Glutamatergic neuron (in vitro differentiated cells): ENCODE measurements around the gene BCAR3. TPM values are rescaled to one million over a fixed set of nuclear protein-coding genes. Genes with fewer than 3 reads are reported as not detected.

Experiments
- DNase-seq: peaks from one replicate; pipeline ENCODE4 v3.0.0; 2022
- H3K27ac Mint-ChIP-seq: one replicate; pipeline ENCODE4 v1.8.0; 2020; ENCODE audit warnings: mild to moderate bottlenecking, mixed read lengths, inconsistent platforms; ENCODE audit not compliant: unreplicated experiment
- H3K27me3 Mint-ChIP-seq: one replicate; pipeline ENCODE4 v1.8.0; 2020; ENCODE audit warnings: mild to moderate bottlenecking, moderate library complexity, mixed read lengths, inconsistent platforms; ENCODE audit not compliant: unreplicated experiment
- H3K36me3 Mint-ChIP-seq: one replicate; pipeline ENCODE4 v1.8.0; 2020; ENCODE audit warnings: mild to moderate bottlenecking, mixed read lengths, inconsistent platforms; ENCODE audit not compliant: unreplicated experiment
- H3K4me1 Mint-ChIP-seq: one replicate; pipeline ENCODE4 v1.8.0; 2020; ENCODE audit warnings: mild to moderate bottlenecking, low read depth, mixed read lengths, inconsistent platforms; ENCODE audit not compliant: unreplicated experiment
- H3K4me3 Mint-ChIP-seq: one replicate; pipeline ENCODE4 v1.8.0; 2020; ENCODE audit warnings: mild to moderate bottlenecking, mixed read lengths, inconsistent platforms; ENCODE audit not compliant: unreplicated experiment
- H3K9me3 Mint-ChIP-seq: one replicate; pipeline ENCODE4 v1.8.0; 2020; ENCODE audit warnings: mild to moderate bottlenecking, moderate library complexity, mixed read lengths, inconsistent platforms; ENCODE audit not compliant: unreplicated experiment
- total RNA-seq: library from RNA; stranded (reverse); fragmentation: NEBNext Ultra II Directional; extraction: Animal tissue kit (Norgen Biotek cat#: 25700); gene quantifications from one replicate; pipeline ENCODE4 v1.2.1, GENCODE V29; 2021; ENCODE audit not compliant: unreplicated experiment
- TF ChIP-seq, protein P1 (sequence below): fragments of 200-600 bp; sonication (generic); IDR thresholded peaks from one replicate; pipeline ENCODE4 v1.5.0; 2021; ENCODE audit not compliant: partially characterized antibody, unreplicated experiment

Gene BCAR3
- total RNA-seq, 1 donor from 2014 or later = 12.8 TPM

GRCh38 chr1:93714356-93714755 is 32.7 kb upstream of the BCAR3 start:
- H3K27ac Mint-ChIP-seq = no peak overlapping the region
- H3K9me3 Mint-ChIP-seq = peaks cover 3% of the 10 kb centered on the region
- DNase-seq = no peak
- peaks cover 17% of the 10 kb centered on the region for H3K4me1 Mint-ChIP-seq
- no peaks in the 10 kb centered on the region for H3K36me3 Mint-ChIP-seq
- H3K4me3 Mint-ChIP-seq = peak overlapping the region; percentile 23
- TF ChIP-seq, protein P1, sequence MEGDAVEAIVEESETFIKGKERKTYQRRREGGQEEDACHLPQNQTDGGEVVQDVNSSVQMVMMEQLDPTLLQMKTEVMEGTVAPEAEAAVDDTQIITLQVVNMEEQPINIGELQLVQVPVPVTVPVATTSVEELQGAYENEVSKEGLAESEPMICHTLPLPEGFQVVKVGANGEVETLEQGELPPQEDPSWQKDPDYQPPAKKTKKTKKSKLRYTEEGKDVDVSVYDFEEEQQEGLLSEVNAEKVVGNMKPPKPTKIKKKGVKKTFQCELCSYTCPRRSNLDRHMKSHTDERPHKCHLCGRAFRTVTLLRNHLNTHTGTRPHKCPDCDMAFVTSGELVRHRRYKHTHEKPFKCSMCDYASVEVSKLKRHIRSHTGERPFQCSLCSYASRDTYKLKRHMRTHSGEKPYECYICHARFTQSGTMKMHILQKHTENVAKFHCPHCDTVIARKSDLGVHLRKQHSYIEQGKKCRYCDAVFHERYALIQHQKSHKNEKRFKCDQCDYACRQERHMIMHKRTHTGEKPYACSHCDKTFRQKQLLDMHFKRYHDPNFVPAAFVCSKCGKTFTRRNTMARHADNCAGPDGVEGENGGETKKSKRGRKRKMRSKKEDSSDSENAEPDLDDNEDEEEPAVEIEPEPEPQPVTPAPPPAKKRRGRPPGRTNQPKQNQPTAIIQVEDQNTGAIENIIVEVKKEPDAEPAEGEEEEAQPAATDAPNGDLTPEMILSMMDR = no peak
- peaks cover 1% of the 10 kb centered on the region for H3K27me3 Mint-ChIP-seq

- Mint-ChIP-seq H3K4me1 (peaks cover 25% of the 10 kb centered on the region), H3K27ac (no peak overlapping the region), H3K9me3 (peaks cover 3% of the 10 kb centered on the region), H3K27me3 (peaks cover 1% of the 10 kb centered on the region), H3K4me3 (no peak overlapping the region), H3K36me3 (no peaks in the 10 kb centered on the region)
- DNase-seq = no peak
- TF ChIP-seq, protein P1 = no peak
Measured at GRCh38 chr1:93713341-93713740, 31.7 kb upstream of the BCAR3 start.

GRCh38 chr1:93712741-93713140 is 31.1 kb upstream of the BCAR3 start:
- Mint-ChIP-seq H3K27me3 (peaks cover 1% of the 10 kb centered on the region), H3K36me3 (no peaks in the 10 kb centered on the region), H3K9me3 (peaks cover 3% of the 10 kb centered on the region), H3K27ac (no peak overlapping the region), H3K4me1 (peaks cover 25% of the 10 kb centered on the region), H3K4me3 (no peak overlapping the region)
- no peak for DNase-seq
- TF ChIP-seq, protein P1 = no peak

DNA sequence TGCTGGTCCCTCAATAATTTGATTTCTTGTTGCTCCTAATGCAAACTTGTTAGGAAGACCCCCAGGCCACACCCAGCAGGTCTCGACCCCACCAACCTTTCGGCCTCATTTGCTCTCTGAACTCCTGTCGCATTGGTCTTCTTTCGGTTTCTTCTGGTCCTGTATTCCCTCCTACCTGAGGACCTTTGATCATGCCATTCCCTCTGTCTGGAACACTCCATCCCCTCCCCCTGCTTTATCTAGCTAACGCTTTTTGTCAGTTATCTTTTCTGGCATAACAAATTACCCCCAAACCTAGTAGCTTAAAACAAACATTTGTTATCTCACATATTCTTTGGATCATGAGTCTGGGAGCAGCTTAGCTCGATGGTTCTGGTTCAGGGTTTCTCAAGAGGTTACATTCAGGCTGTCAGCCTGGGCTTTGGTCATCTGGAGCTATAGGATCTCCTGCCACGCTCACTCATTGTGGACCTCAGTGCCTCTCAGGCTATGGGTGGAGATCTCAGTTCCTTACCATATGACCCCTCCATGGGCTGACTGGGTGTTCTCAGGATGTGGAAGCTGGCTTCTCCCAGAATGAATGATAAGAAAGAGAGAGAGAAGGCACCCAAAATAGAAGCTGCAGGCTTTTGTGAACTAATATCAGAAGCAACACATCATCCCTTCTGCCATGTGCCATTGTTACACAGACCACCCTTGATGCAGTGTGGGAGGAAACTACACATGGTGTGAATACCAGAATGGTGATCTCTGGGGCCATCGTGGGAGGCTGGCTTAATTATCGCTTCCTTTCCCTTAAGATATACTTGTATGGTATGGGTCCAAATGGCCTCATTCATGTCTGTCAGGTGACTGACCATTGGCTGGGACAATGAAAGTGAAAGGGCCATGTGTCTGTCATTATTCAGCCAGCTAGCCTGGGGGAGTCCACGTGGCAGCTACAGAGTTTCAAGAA is 29.1 kb upstream of the BCAR3 start:
- Mint-ChIP-seq H3K36me3 (no peaks in the 10 kb centered on the region), H3K4me3 (no peak overlapping the region), H3K27ac (no peak overlapping the region), H3K4me1 (peaks cover 24% of the 10 kb centered on the region), H3K27me3 (no peaks in the 10 kb centered on the region), H3K9me3 (peaks cover 3% of the 10 kb centered on the region)
- TF ChIP-seq, protein P1 = no peak
- no peak for DNase-seq

- H3K4me3 Mint-ChIP-seq = peak overlapping the region; percentile 32
- peak overlapping the region; percentile 75 for H3K27ac Mint-ChIP-seq
- peak; percentile 42 for DNase-seq
Measured at GRCh38 chr1:93708734-93709481, 27.3 kb upstream of the BCAR3 start.

More at GRCh38 chr1:93708734-93709481, 27.3 kb upstream of the BCAR3 start:
- Mint-ChIP-seq H3K9me3 (peaks cover 3% of the 10 kb centered on the region), H3K36me3 (no peaks in the 10 kb centered on the region), H3K27me3 (peaks cover 2% of the 10 kb centered on the region), H3K4me1 (peaks cover 10% of the 10 kb centered on the region)
- TF ChIP-seq, protein P1 = no peak
